ENCODE measurements around the gene SETD6.

Gene SETD6

GRCh38 chr16:58532414-58532813, 17.1 kb downstream of the SETD6 start:
- Histone ChIP-seq H3K27me3 (ENCODE audit: low read depth, low read length) (no peaks in the 10 kb centered on the region), H3K27ac (ENCODE audit: low read length) (no peak overlapping the region), H3K9ac (ENCODE audit: low read length) (no peak overlapping the region), H3K36me3 (replicated peaks; ENCODE audit: low read depth, low read length) (peaks cover 84% of the 10 kb centered on the region), H2AFZ (ENCODE audit: low read depth, low read length) (no peak overlapping the region), H3K4me1 (ENCODE audit: low read length) (peaks cover 10% of the 10 kb centered on the region; the same call in 1 of the 2 replicates), H4K20me1 (ENCODE audit: insufficient read depth, low read length) (no peaks in the 10 kb centered on the region), H3K4me3 (ENCODE audit: low read length) (no peak overlapping the region), H3K79me2 (ENCODE audit: low read length) (peaks cover 19% of the 10 kb centered on the region; the same call in 1 of the 2 replicates), H3K4me2 (ENCODE audit: low read length) (no peak overlapping the region), H3K9me3 (ENCODE audit: insufficient read depth, low read length) (no peaks in the 10 kb centered on the region)
- TF ChIP-seq, protein P1, sequence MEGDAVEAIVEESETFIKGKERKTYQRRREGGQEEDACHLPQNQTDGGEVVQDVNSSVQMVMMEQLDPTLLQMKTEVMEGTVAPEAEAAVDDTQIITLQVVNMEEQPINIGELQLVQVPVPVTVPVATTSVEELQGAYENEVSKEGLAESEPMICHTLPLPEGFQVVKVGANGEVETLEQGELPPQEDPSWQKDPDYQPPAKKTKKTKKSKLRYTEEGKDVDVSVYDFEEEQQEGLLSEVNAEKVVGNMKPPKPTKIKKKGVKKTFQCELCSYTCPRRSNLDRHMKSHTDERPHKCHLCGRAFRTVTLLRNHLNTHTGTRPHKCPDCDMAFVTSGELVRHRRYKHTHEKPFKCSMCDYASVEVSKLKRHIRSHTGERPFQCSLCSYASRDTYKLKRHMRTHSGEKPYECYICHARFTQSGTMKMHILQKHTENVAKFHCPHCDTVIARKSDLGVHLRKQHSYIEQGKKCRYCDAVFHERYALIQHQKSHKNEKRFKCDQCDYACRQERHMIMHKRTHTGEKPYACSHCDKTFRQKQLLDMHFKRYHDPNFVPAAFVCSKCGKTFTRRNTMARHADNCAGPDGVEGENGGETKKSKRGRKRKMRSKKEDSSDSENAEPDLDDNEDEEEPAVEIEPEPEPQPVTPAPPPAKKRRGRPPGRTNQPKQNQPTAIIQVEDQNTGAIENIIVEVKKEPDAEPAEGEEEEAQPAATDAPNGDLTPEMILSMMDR (IDR thresholded peaks at IDR 0.05; ENCODE audit: low read depth, low read length): no peak
- TF ChIP-seq EZH2phosphoT487 (IDR thresholded peaks at IDR 0.05; ENCODE audit: low read depth): no peak

DNA sequence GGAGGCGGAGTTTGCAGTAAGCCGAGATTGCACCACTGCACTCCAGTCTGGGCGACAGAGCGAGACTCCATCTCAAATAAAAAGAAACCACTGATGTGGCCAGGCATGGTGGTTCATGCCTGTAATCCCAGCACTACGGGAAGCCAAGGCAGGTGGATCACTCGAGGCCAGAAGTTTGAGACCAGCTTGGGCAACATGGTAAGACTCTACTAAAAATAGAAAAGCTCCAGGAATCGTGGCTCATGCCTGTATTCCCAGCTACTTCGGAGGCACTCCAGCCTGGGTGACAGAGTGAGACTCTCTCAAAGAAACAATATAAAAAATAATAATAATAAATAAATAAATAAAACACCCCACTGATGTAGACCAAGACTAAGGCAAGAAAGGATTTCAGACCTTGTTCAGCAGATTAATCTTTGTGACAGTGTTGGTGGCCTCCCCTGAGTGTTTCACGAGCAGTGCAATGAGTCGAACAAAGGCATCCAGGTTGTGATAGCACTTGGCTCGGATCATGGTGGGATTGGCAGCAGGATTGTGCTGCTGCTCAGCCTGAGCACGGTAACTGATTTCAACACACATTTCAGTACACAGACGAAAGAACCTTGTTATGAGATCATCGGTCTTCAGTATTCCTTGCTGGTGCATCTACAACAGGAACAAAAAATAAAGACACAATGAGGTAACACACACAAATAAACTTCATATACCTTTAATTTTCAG, 18.6 kb downstream of the SETD6 start:
- no peaks in the 10 kb centered on the region for H3K9me3 ChIP-seq (ENCODE audit: insufficient read depth, low read length)
- H3K27ac ChIP-seq (ENCODE audit: low read length): no peak overlapping the region
- H3K27me3 ChIP-seq (ENCODE audit: low read depth, low read length): no peaks in the 10 kb centered on the region
- H3K79me2 ChIP-seq (ENCODE audit: low read length): peaks cover 15% of the 10 kb centered on the region; the same call in 1 of the 2 replicates
- no peak overlapping the region for H3K4me3 ChIP-seq (ENCODE audit: low read length)
- no peak overlapping the region for H3K4me2 ChIP-seq (ENCODE audit: low read length)
- H3K36me3 ChIP-seq (replicated peaks; ENCODE audit: low read depth, low read length): peaks cover 84% of the 10 kb centered on the region
- H2AFZ ChIP-seq (ENCODE audit: low read depth, low read length): no peak overlapping the region
- peaks cover 10% of the 10 kb centered on the region; the same call in 1 of the 2 replicates for H3K4me1 ChIP-seq (ENCODE audit: low read length)
- TF ChIP-seq, protein P1 (IDR thresholded peaks at IDR 0.05; ENCODE audit: low read depth, low read length): no peak
- TF ChIP-seq EZH2phosphoT487 (IDR thresholded peaks at IDR 0.05; ENCODE audit: low read depth): no peak
- H3K9ac ChIP-seq (ENCODE audit: low read length): no peak overlapping the region
- H4K20me1 ChIP-seq (ENCODE audit: insufficient read depth, low read length): no peaks in the 10 kb centered on the region

GRCh38 chr16:58535100-58535499, 19.8 kb downstream of the SETD6 start:
- no peak overlapping the region for H2AFZ ChIP-seq (ENCODE audit: low read depth, low read length)
- no peak overlapping the region for H3K27ac ChIP-seq (ENCODE audit: low read length)
- peaks cover 86% of the 10 kb centered on the region for H3K36me3 ChIP-seq (replicated peaks; ENCODE audit: low read depth, low read length)

DNA sequence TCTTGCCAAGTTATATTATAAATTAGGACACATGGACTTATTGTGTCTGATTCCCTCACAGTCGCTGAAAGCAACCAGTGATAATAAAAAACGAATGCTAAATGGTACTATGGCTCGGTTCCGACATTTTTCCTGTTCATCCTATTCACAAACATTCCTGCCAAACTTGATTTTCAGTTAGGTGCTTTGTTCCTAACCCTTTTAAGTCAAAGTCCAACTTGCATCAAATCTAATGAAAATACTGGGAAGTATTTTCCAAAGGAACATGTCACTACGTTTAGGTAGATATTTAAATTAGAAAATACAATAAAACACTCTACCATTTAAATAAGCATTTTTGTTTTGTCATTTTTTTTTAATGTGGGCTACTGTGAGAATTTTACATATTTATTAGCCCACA, 21.0 kb downstream of the SETD6 start:
- no peaks in the 10 kb centered on the region for H4K20me1 ChIP-seq (ENCODE audit: insufficient read depth, low read length)
- no peak overlapping the region for H3K4me3 ChIP-seq (ENCODE audit: low read length)
- H3K27ac ChIP-seq (ENCODE audit: low read length): no peak overlapping the region
- TF ChIP-seq, protein P1 (IDR thresholded peaks at IDR 0.05; ENCODE audit: low read depth, low read length): no peak
- no peak for TF ChIP-seq EZH2phosphoT487 (IDR thresholded peaks at IDR 0.05; ENCODE audit: low read depth)
- H3K36me3 ChIP-seq (replicated peaks; ENCODE audit: low read depth, low read length): peaks cover 86% of the 10 kb centered on the region
- H3K9me3 ChIP-seq (ENCODE audit: insufficient read depth, low read length): no peaks in the 10 kb centered on the region
- no peak overlapping the region for H2AFZ ChIP-seq (ENCODE audit: low read depth, low read length)
- no peaks in the 10 kb centered on the region for H3K27me3 ChIP-seq (ENCODE audit: low read depth, low read length)
- no peak overlapping the region for H3K9ac ChIP-seq (ENCODE audit: low read length)
- H3K79me2 ChIP-seq (ENCODE audit: low read length): peaks cover 9% of the 10 kb centered on the region; the same call in 1 of the 2 replicates
- H3K4me2 ChIP-seq (ENCODE audit: low read length): no peak overlapping the region
- peaks cover under 1% of the 10 kb centered on the region; the same call in 1 of the 2 replicates for H3K4me1 ChIP-seq (ENCODE audit: low read length)

More at GRCh38 chr16:58535100-58535499, 19.8 kb downstream of the SETD6 start:
- TF ChIP-seq, protein P1 (IDR thresholded peaks at IDR 0.05; ENCODE audit: low read depth, low read length): no peak
- TF ChIP-seq EZH2phosphoT487 (IDR thresholded peaks at IDR 0.05; ENCODE audit: low read depth): no peak
- Histone ChIP-seq H3K27me3 (ENCODE audit: low read depth, low read length) (no peaks in the 10 kb centered on the region), H3K9ac (ENCODE audit: low read length) (no peak overlapping the region), H3K79me2 (ENCODE audit: low read length) (peaks cover 15% of the 10 kb centered on the region; the same call in 1 of the 2 replicates), H3K4me2 (ENCODE audit: low read length) (no peak overlapping the region), H4K20me1 (ENCODE audit: insufficient read depth, low read length) (no peaks in the 10 kb centered on the region), H3K4me1 (ENCODE audit: low read length) (peaks cover 10% of the 10 kb centered on the region; the same call in 1 of the 2 replicates), H3K4me3 (ENCODE audit: low read length) (no peak overlapping the region), H3K9me3 (ENCODE audit: insufficient read depth, low read length) (no peaks in the 10 kb centered on the region)
